HG03025 (cell line): Measurements from ENCODE around the gene THAP2.

Experiments used
- ATAC-seq: cut with Tn5 transposase; IDR thresholded peaks from one replicate; pipeline ENCODE4 v1.9.1; 2021; ENCODE audit warnings: mild to moderate bottlenecking, moderate library complexity; ENCODE audit not compliant: unreplicated experiment, low FRiP score

Gene THAP2

GRCh38 chr12:71663561-71664410 is at the start of gene THAP2, which contains the start of gene ZFC3H1:
Gene THAP2 (plus strand): TSS chr12:71664301. CDS start chr12:71664510, 209 bp downstream.
Gene ZFC3H1 (minus strand): TSS chr12:71663848. CDS start chr12:71663610, 238 bp downstream.
- ATAC-seq, result peak; percentile 85

- ATAC-seq, result no peak
Observed at GRCh38 chr12:71621938-71622337, 42.2 kb upstream of the THAP2 start.

- ATAC-seq, result no peak
Observed at GRCh38 chr12:71625476-71625875, 38.6 kb upstream of the THAP2 start.

- ATAC-seq, result no peak
Observed at GRCh38 chr12:71626098-71626497, 38.0 kb upstream of the THAP2 start.

- no peak for ATAC-seq
Observed at GRCh38 chr12:71626768-71627167, 37.3 kb upstream of the THAP2 start.

GRCh38 chr12:71627438-71628002 is 36.6 kb upstream of the THAP2 start:
- ATAC-seq, result no peak

GRCh38 chr12:71636704-71637115 is 27.4 kb upstream of the THAP2 start:
- ATAC-seq, result no peak

GRCh38 chr12:71638499-71638898 is 25.6 kb upstream of the THAP2 start:
- no peak for ATAC-seq

GRCh38 chr12:71639341-71639760 is 24.8 kb upstream of the THAP2 start:
- no peak for ATAC-seq

GRCh38 chr12:71640316-71640715 is 23.8 kb upstream of the THAP2 start:
- ATAC-seq, result no peak

GRCh38 chr12:71641390-71641789 is 22.7 kb upstream of the THAP2 start:
- no peak for ATAC-seq

GRCh38 chr12:71642264-71642663 is 21.8 kb upstream of the THAP2 start:
- peak; percentile 47 for ATAC-seq

- ATAC-seq, result no peak
Observed at GRCh38 chr12:71645268-71645667, 18.8 kb upstream of the THAP2 start.

- no peak for ATAC-seq
Observed at GRCh38 chr12:71646512-71646911, 17.6 kb upstream of the THAP2 start.

GRCh38 chr12:71648537-71648936 is 15.6 kb upstream of the THAP2 start:
- ATAC-seq, result no peak

GRCh38 chr12:71649401-71649800 is 14.7 kb upstream of the THAP2 start:
- no peak for ATAC-seq

- ATAC-seq, result no peak
Observed at GRCh38 chr12:71652656-71653055, 11.4 kb upstream of the THAP2 start.

- no peak for ATAC-seq
Observed at GRCh38 chr12:71653137-71653536, 11.0 kb upstream of the THAP2 start.

GRCh38 chr12:71654200-71654599 is 9.9 kb upstream of the THAP2 start:
- no peak for ATAC-seq

- ATAC-seq, result no peak
Observed at GRCh38 chr12:71655495-71655894, 8.6 kb upstream of the THAP2 start.

- no peak for ATAC-seq
Observed at GRCh38 chr12:71655907-71656306, 8.2 kb upstream of the THAP2 start.

- no peak for ATAC-seq
Observed at GRCh38 chr12:71656740-71657139, 7.4 kb upstream of the THAP2 start.
